ENCODE data around the gene TANK.
"Not testable (repeated sequence)": the region's sequence is repeated elsewhere in the genome, so short reads cannot be mapped to it uniquely, and the experiment has no call there.

TANK gene

DNA sequence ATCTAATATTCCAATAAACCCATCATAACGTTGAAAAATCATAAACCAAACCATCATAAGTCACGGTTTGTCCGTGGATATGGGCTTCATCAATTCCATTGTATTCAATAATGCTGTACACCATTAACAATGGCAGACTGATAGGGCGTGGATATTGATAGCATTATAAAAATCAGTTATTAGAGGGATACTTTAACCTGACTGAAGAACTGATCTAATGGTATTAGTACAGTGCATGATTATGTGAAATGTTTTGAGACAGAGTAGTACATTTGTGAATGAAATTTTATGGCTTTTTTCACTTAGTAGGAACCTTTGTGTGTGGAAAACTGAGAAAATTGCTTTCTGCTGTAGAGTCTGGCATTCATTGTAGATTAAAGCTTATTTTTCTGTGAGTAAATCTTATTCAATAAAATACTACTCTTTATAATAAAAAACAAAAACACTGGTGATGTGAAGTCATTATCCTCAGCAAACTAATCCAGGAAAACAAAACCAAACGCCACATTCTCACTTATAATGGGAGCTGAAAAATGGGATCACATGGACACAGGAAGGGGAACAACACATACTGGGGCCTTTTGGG is 119.1 kb downstream of the TANK start:
- DNase-seq = not testable (repeated sequence)

DNA sequence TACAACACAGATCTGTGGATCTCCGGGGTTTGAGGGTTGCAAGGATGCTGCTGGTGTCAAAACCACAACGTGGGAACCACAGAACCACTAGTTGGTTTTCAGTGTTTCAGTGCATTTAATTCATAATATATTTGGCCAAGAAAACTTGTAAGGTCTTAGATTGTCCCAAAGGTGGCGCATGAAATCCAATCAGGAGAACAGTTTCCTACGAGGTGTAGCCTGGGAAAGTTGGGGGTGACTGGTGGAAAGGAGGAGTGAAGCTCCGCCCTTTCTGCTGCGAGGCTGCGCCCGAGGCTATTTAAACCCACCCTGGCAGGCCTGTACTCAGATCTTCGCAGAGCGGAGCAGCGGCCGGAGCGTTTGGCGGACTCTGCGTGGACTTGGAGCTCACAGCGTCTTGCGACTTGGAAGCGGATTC is 120.7 kb downstream of the TANK start:
- DNase-seq = not testable (repeated sequence)

DNA sequence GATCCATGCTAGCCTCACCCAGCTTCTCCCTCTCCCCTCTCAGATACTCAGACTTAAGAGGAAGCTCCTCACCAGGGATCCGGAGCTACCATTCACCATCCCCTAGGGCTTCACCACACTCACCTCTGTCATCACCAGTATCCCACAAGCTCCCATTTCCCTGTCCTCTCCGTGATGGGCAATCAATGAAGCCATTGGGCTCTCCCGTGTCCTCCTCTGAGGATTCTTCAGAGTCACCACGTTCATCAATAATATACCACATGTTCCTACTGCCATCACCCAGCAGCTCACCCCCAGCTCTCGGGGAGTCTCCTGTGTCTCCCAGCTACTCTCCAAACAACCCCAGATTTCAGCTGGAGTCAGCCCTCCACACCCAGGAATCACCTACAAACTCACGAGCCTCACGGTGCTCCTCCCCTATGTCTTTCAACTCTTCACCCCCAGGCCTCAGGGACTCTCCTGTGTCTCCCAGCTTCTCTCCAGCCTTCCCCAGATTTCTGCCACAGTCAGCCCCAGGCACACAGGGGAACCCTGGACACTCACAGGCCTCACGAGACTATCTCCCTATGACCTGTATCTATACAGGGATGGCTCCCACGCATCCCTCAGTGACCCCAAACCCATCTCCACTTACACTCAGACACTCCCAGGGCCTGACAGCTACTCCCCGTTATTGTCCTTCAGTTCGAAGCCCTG is 121.5 kb downstream of the TANK start:
- DNase-seq = not testable (repeated sequence)

DNA sequence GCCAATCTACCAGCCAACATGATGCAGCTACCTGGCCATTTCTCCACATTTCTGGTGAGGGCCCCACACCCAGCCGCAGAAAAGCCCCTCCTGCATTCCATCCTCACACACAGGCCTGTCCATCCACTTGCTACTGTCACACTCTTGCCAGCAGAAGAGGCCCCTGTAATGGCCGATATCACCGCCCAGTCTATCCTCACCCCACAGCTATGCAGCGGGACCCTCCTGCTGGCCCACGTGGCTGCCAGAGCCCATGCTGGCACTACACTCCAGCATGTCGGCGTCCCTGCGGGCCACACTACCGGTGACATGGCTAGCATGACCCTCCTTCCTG is 122.0 kb downstream of the TANK start:
- DNase-seq = not testable (repeated sequence)

DNA sequence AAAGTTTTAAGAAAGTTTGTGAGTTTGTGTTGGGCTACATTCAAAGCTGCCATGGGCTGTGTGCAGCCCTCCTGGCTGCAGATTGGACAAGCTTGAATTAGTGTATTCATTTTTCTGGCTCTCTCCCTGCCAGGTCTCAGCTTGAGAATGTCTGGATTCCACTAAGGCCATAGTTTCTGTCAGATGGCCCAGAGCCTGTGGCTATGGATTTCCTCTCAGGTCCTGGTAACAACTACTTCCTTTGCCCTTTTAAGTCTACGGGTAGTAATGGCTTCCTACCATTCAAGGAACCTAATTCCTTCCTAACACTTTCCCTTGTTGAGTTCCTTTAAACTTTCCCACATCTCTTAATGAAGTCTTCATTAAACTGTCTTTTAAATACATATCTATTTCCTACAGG is 123.7 kb downstream of the TANK start:
- DNase-seq = no peak
